Common myeloid progenitor, CD34-positive (primary cell): ENCODE results near the gene CAMKK2.
"Not testable (repeated sequence)": the region's sequence is repeated elsewhere in the genome, so short reads cannot be mapped to it uniquely, and the experiment has no call there.

Experiments
- CTCF ChIA-PET: fragments of 350-600 bp; sonication (Branson Sonifier 250); formaldehyde crosslinking; loops from one replicate; lab custom pipeline; 2021; ENCODE audit warnings: antibody characterized with exemption; lab: Charles Lee
- POLR2A ChIA-PET: fragments of 350-600 bp; sonication (Branson Sonifier 250); formaldehyde crosslinking; loops from one replicate; lab custom pipeline; 2021; ENCODE audit warnings: antibody characterized with exemption; lab: Charles Lee
- DNase-seq, 3 donors: peaks; one replicate each; pipeline versions ENCODE4 v3.0.0 to v3.0.0-alpha.2; 2013
- H3K27ac ChIP-seq, 2 experiments: 1 replicate in 1 of 2; 2 replicates in 1 of 2; pipeline ENCODE4 v1.7.0; 2013; ENCODE audit warnings: inconsistent platforms in 2 of 2, low read length in 2 of 2, mild to moderate bottlenecking in 2 of 2, low read depth in 1 of 2, moderate library complexity in 1 of 2; ENCODE audit not compliant: severe bottlenecking in 2 of 2, insufficient read depth in 1 of 2, poor library complexity in 1 of 2
- H3K27me3 ChIP-seq, 5 experiments: replicated peaks in 2 of 5; 1 replicate in 3 of 5; 2 replicates in 2 of 5; pipeline versions ENCODE4 v1.6.1 to v1.7.0; 2013; ENCODE audit warnings: low read length in 4 of 5, mild to moderate bottlenecking in 2 of 5, moderate library complexity in 2 of 5, inconsistent platforms in 1 of 5; ENCODE audit not compliant: insufficient read depth in 5 of 5, control insufficient read depth in 4 of 5
- H3K36me3 ChIP-seq, 4 experiments: 1 replicate in 2 of 4; 2 replicates in 2 of 4; pipeline versions ENCODE4 v1.6.1 to v1.7.0; 2013; ENCODE audit warnings: low read length in 3 of 4, control low read depth in 1 of 4, mild to moderate bottlenecking in 1 of 4; ENCODE audit not compliant: control insufficient read depth in 4 of 4, insufficient read depth in 4 of 4
- H3K4me1 ChIP-seq, 4 experiments: 1 replicate in 3 of 4; 2 replicates in 1 of 4; pipeline versions ENCODE4 v1.6.1 to v1.7.1; 2013; ENCODE audit warnings: low read length in 3 of 4, mild to moderate bottlenecking in 3 of 4, control low read depth in 1 of 4, inconsistent platforms in 1 of 4, moderate library complexity in 1 of 4; ENCODE audit not compliant: control insufficient read depth in 4 of 4, insufficient read depth in 4 of 4; ENCODE audit errors: control extremely low read depth in 1 of 4
- H3K4me3 ChIP-seq, 7 experiments: 1 replicate in 4 of 7; 2 replicates in 3 of 7; pipeline versions ENCODE4 v1.5.1 to v1.7.0; 2013; ENCODE audit warnings: mild to moderate bottlenecking in 7 of 7, low read length in 6 of 7, moderate library complexity in 6 of 7, inconsistent platforms in 2 of 7, low read depth in 2 of 7, control low read depth in 1 of 7; ENCODE audit not compliant: insufficient read depth in 4 of 7, control insufficient read depth in 1 of 7; ENCODE audit errors: extremely low read depth in 1 of 7
- H3K9me3 ChIP-seq, 5 experiments: 1 replicate in 4 of 5; 2 replicates in 1 of 5; pipeline versions ENCODE4 v1.6.1 to v1.7.1; 2013; ENCODE audit warnings: low read length in 4 of 5, mild to moderate bottlenecking in 2 of 5, inconsistent platforms in 1 of 5, low read depth in 1 of 5, moderate library complexity in 1 of 5; ENCODE audit not compliant: control insufficient read depth in 4 of 5, insufficient read depth in 2 of 5; ENCODE audit errors: control extremely low read depth in 1 of 5
- WGBS: methylation state at CpG from one replicate; pipeline ENCODE4 v1.1.5; 2013; ENCODE audit not compliant: insufficient coverage; 5-methylcytosine and 5-hydroxymethylcytosine counted together

The CAMKK2 gene

GRCh38 chr12:121229826-121230537, 66.5 kb downstream of the CAMKK2 start:
- POLR2A ChIA-PET, H3K9me3 ChIP-seq, H3K27ac ChIP-seq, H3K4me1 ChIP-seq, H3K4me3 ChIP-seq, H3K27me3 ChIP-seq: not testable (repeated sequence)
- CTCF ChIA-PET: interaction anchor here (1.0 to 3.2 kb wide), 12 partner anchors 9 to 169 kb away, joined by 3 to 18 read pairs (median 4); no protein-coding TSS in a partner anchor
- 47% methylated on average over 19 of the region's 19 CpGs for WGBS
- peak; percentile 75 to 84 (median 79) for DNase-seq
- H3K36me3 ChIP-seq: peaks cover 18 to 51% (median 38%) of the 10 kb centered on the region in 4 experiments

GRCh38 chr12:121228919-121229665, 67.4 kb downstream of the CAMKK2 start:
- peaks cover 18 to 51% (median 37%) of the 10 kb centered on the region in 4 experiments for H3K36me3 ChIP-seq
- 99% methylated on average over 24 of the region's 24 CpGs for WGBS
- H3K4me3 ChIP-seq: no peak overlapping the region
- no peaks in the 10 kb centered on the region for H3K27me3 ChIP-seq
- DNase-seq: no peak
- peaks cover 0 to 8% (median 7%) of the 10 kb centered on the region in 4 experiments for H3K4me1 ChIP-seq
- ChIA-PET POLR2A (no interaction called here), CTCF (interaction anchor here (1.2 to 3.2 kb wide), 6 partner anchors 10 to 119 kb away, joined by 3 to 18 read pairs (median 5); no protein-coding TSS in a partner anchor)
- no peaks in the 10 kb centered on the region for H3K9me3 ChIP-seq
- H3K27ac ChIP-seq: no peak overlapping the region

GRCh38 chr12:121227294-121227693, 69.2 kb downstream of the CAMKK2 start:
- CTCF ChIA-PET: no interaction called here
- no peak overlapping the region for H3K27ac ChIP-seq
- no peaks in the 10 kb centered on the region for H3K9me3 ChIP-seq
- peaks cover 11 to 42% (median 30%) of the 10 kb centered on the region in 4 experiments for H3K36me3 ChIP-seq
- H3K27me3 ChIP-seq: no peaks in the 10 kb centered on the region
- POLR2A ChIA-PET: no interaction called here
- no peak overlapping the region for H3K4me3 ChIP-seq
- H3K4me1 ChIP-seq: peaks cover 3 to 24% (median 22%) of the 10 kb centered on the region in 4 experiments
- WGBS: 92% methylated on average over 7 of the region's 9 CpGs
- DNase-seq: no peak

GRCh38 chr12:121226871-121227270, 69.6 kb downstream of the CAMKK2 start:
- POLR2A ChIA-PET, DNase-seq, H3K9me3 ChIP-seq, CTCF ChIA-PET, H3K27me3 ChIP-seq, H3K27ac ChIP-seq, H3K4me3 ChIP-seq: not testable (repeated sequence)
- H3K36me3 ChIP-seq: peaks cover 7 to 41% (median 29%) of the 10 kb centered on the region in 4 experiments
- H3K4me1 ChIP-seq: peaks cover 3 to 24% (median 22%) of the 10 kb centered on the region in 4 experiments
- whole genome bisulfite sequencing: 99% methylated on average over 7 of the region's 8 CpGs

DNA sequence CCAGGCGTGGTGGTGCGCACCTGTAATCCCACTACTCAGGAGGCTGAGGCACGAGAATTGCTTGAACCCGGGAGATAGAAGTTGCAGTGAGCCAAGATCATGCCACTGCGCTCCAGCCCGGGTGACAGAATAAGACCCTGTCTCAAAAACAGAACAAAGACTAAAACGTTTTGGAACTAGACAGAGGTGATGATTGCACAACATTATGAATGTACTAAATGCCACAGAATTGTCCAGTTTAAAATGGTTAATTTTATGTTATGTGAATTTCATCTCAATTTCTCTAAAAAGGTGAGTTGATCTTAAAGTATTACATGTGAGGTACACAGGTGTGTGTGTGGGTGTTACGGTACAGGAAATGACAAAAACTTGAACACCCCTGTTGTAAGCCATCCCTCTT, 70.1 kb downstream of the CAMKK2 start:
- POLR2A ChIA-PET: no interaction called here
- WGBS: 93% methylated on average over 8 of the region's 8 CpGs

GRCh38 chr12:121224591-121224990, 71.9 kb downstream of the CAMKK2 start:
- ChIA-PET POLR2A (no interaction called here), CTCF (interaction anchor here (0.7 to 3.2 kb wide), 11 partner anchors 10 to 164 kb away, joined by 3 to 14 read pairs (median 3); no protein-coding TSS in a partner anchor)
- Histone ChIP-seq H3K4me3 (no peak overlapping the region), H3K27ac (no peak overlapping the region), H3K27me3 (no peaks in the 10 kb centered on the region), H3K36me3 (peaks cover 8 to 45% (median 30%) of the 10 kb centered on the region in 4 experiments), H3K4me1 (peaks cover 3 to 24% (median 21%) of the 10 kb centered on the region in 4 experiments), H3K9me3 (no peaks in the 10 kb centered on the region)
- DNase-seq: peak in 1 of 3 donors; percentile 33
- WGBS: 42% methylated on average over 8 of the region's 8 CpGs

More for the DNA sequence above, 70.1 kb downstream of the CAMKK2 start:
- Histone ChIP-seq H3K36me3 (peaks cover 6 to 44% (median 30%) of the 10 kb centered on the region in 4 experiments), H3K9me3 (no peaks in the 10 kb centered on the region), H3K4me3 (no peak overlapping the region), H3K27me3 (no peaks in the 10 kb centered on the region), H3K4me1 (peaks cover 3 to 24% (median 22%) of the 10 kb centered on the region in 4 experiments), H3K27ac (no peak overlapping the region)
- CTCF ChIA-PET: no interaction called here
- no peak for DNase-seq
